GM19043 (cell line): ENCODE measurements around the gene LAPTM5.
"Not testable (repeated sequence)": the region's sequence is repeated elsewhere in the genome, so short reads cannot be mapped to it uniquely, and the experiment has no call there.

Experiments
- ATAC-seq: cut with Tn5 transposase; IDR thresholded peaks from one replicate; pipeline ENCODE4 v1.9.1; 2021; ENCODE audit warnings: low read depth; ENCODE audit not compliant: unreplicated experiment

LAPTM5 gene

GRCh38 chr1:30702823-30703222 lies 54.8 kb downstream of the LAPTM5 start:
- ATAC-seq, result no peak

- ATAC-seq, result no peak
These were observed 56.3 kb downstream of the LAPTM5 start for GRCh38 chr1:30701258-30701633.

GRCh38 chr1:30700528-30701257 lies 56.9 kb downstream of the LAPTM5 start:
- no peak for ATAC-seq

- ATAC-seq, result no peak
These were observed 57.8 kb downstream of the LAPTM5 start for GRCh38 chr1:30699762-30700161.

- ATAC-seq, result no peak
These were observed 59.1 kb downstream of the LAPTM5 start for GRCh38 chr1:30698401-30698981.

GRCh38 chr1:30697571-30698376 lies 59.8 kb downstream of the LAPTM5 start:
- ATAC-seq, result no peak

GRCh38 chr1:30696831-30697230 lies 60.7 kb downstream of the LAPTM5 start:
- ATAC-seq, result no peak

GRCh38 chr1:30695439-30695841 lies 62.1 kb downstream of the LAPTM5 start:
- no peak for ATAC-seq

GRCh38 chr1:30694280-30695175 lies 63.0 kb downstream of the LAPTM5 start:
- no peak for ATAC-seq

GRCh38 chr1:30693822-30694221 lies 63.8 kb downstream of the LAPTM5 start:
- no peak for ATAC-seq

GRCh38 chr1:30693366-30693765 lies 64.2 kb downstream of the LAPTM5 start:
- no peak for ATAC-seq

GRCh38 chr1:30692948-30693301 lies 64.6 kb downstream of the LAPTM5 start:
- no peak for ATAC-seq

- ATAC-seq, result no peak
These were observed 65.2 kb downstream of the LAPTM5 start for GRCh38 chr1:30692201-30692947.

GRCh38 chr1:30691480-30691879 lies 66.1 kb downstream of the LAPTM5 start:
- no peak for ATAC-seq

GRCh38 chr1:30689901-30690645 lies 67.5 kb downstream of the LAPTM5 start:
- no peak for ATAC-seq

- no peak for ATAC-seq
These were observed 68.4 kb downstream of the LAPTM5 start for GRCh38 chr1:30688920-30689794.

GRCh38 chr1:30688516-30688915 lies 69.1 kb downstream of the LAPTM5 start:
- not testable (repeated sequence) for ATAC-seq

GRCh38 chr1:30687886-30688285 lies 69.7 kb downstream of the LAPTM5 start:
- ATAC-seq, result no peak
